Esophagus squamous epithelium (tissue), 5 donors: ENCODE results near the gene CNOT4. TPM values are rescaled to one million over a fixed set of nuclear protein-coding genes. Genes with fewer than 3 reads are reported as not detected.

Experiments
- DNase-seq: peaks from one replicate; lab custom pipeline; 2025; lab: John Stamatoyannopoulos, UW
- H3K27ac ChIP-seq, 4 donors: fragments of 200-600 bp; sonication (generic); one replicate each; pipeline ENCODE4 v1.5.1; 2016 to 2019; ENCODE audit warnings: mild to moderate bottlenecking in 1 of 4
- H3K27me3 ChIP-seq, 4 donors: fragments of 200-600 bp; sonication (generic); 1 replicate in 3 of 4; 2 replicates in 1 of 4; pipeline versions ENCODE4 v1.5.1 to v1.6.0; 2017 to 2021; ENCODE audit warnings: antibody characterized with exemption in 1 of 4
- H3K36me3 ChIP-seq, 3 donors: fragments of 200-600 bp; sonication (generic); one replicate each; pipeline ENCODE4 v1.5.1; 2016 to 2019
- H3K4me1 ChIP-seq, 3 donors: fragments of 200-600 bp; sonication (generic); one replicate each; pipeline ENCODE4 v1.5.1; 2017 to 2019
- H3K4me3 ChIP-seq, 4 donors: fragments of 200-600 bp; sonication (generic); 1 replicate in 3 of 4; 2 replicates in 1 of 4; pipeline ENCODE4 v1.5.1; 2016 to 2019; ENCODE audit warnings: mild to moderate bottlenecking in 2 of 4, moderate library complexity in 1 of 4
- H3K9me3 ChIP-seq, 3 donors: fragments of 200-600 bp; sonication (generic); one replicate each; pipeline ENCODE4 v1.5.1; 2016 to 2019
- CTCF ChIP-seq, 6 experiments: fragments of 450-650 bp in 4 of 6; fragments of 200-600 bp in 2 of 6; sonication (generic) in 2 of 6; IDR thresholded peaks; one replicate each; pipeline ENCODE4 v1.5.1; 2016 to 2019; ENCODE audit warnings: antibody characterized with exemption in 6 of 6, mild to moderate bottlenecking in 4 of 6, moderate library complexity in 4 of 6
- POLR2A ChIP-seq, 4 donors: fragments of 450-650 bp; IDR thresholded peaks; one replicate each; pipeline ENCODE4 v1.6.1; 2017; ENCODE audit warnings: antibody characterized with exemption in 4 of 4, mild to moderate bottlenecking in 4 of 4, moderate library complexity in 3 of 4
- WGBS, 2 donors: methylation state at CpG; one replicate each; pipeline ENCODE4 v1.1.5; 2018; 5-methylcytosine and 5-hydroxymethylcytosine counted together
- intact Hi-C: fragments of 100-400 bp; cut with DNase I; formaldehyde crosslinking; loops from one replicate; pipeline ENCODE4 v1.15.0; 2022
- total RNA-seq, 4 donors: library from RNA; depleted of rRNA; stranded (reverse); fragments of >200 nt; gene quantifications; one replicate each; pipeline ENCODE4 v1.1.0, GENCODE V29; 2016
- donor health status: DM: yes; HTN: yes; CAD: no.

The CNOT4 gene
- total RNA-seq, 4 donors from 2014 or later = 7.3 to 20.0 (median 14.0) TPM

GRCh38 chr7:135410543-135410942 lies 99.4 kb downstream of the CNOT4 start:
- 86 to 91% methylated on average over 3 of the region's 3 CpGs for WGBS, 2 donors

GRCh38 chr7:135409845-135410542 lies 99.9 kb downstream of the CNOT4 start:
- 98% methylated on average over 2 of the region's 2 CpGs for WGBS, 2 donors
- intact Hi-C loops = no loop called here
- H3K36me3 ChIP-seq = peaks cover 0 to 43% (median 0%) of the 10 kb centered on the region in 3 donors
- no peaks in the 10 kb centered on the region for H3K9me3 ChIP-seq
- H3K4me3 ChIP-seq = no peak overlapping the region
- no peak overlapping the region for H3K27ac ChIP-seq
- no peaks in the 10 kb centered on the region for H3K27me3 ChIP-seq
- peaks cover 0 to 12% (median 0%) of the 10 kb centered on the region in 3 donors for H3K4me1 ChIP-seq
- DNase-seq = no peak
- TF ChIP-seq POLR2A (IDR thresholded peaks at IDR 0.05) = no peak
- TF ChIP-seq CTCF (IDR thresholded peaks at IDR 0.05) = no peak

More at GRCh38 chr7:135410543-135410942, 99.4 kb downstream of the CNOT4 start:
- Histone ChIP-seq H3K4me3 (no peak overlapping the region), H3K9me3 (no peaks in the 10 kb centered on the region), H3K36me3 (peaks cover 0 to 43% (median 0%) of the 10 kb centered on the region in 3 donors), H3K4me1 (peaks cover 0 to 12% (median 0%) of the 10 kb centered on the region in 3 donors), H3K27ac (no peak overlapping the region), H3K27me3 (no peaks in the 10 kb centered on the region)
- intact Hi-C loops = no loop called here
- no peak for TF ChIP-seq POLR2A (IDR thresholded peaks at IDR 0.05)
- no peak for TF ChIP-seq CTCF (IDR thresholded peaks at IDR 0.05)
- DNase-seq = no peak

GRCh38 chr7:135407884-135408283 lies 102.0 kb downstream of the CNOT4 start:
- H3K27me3 ChIP-seq = no peaks in the 10 kb centered on the region
- peaks cover 0 to 38% (median 0%) of the 10 kb centered on the region in 3 donors for H3K36me3 ChIP-seq
- DNase-seq = no peak
- TF ChIP-seq POLR2A (IDR thresholded peaks at IDR 0.05) (no peak), CTCF (IDR thresholded peaks at IDR 0.05) (no peak)
- H3K4me3 ChIP-seq = no peak overlapping the region
- H3K27ac ChIP-seq = no peak overlapping the region
- intact Hi-C loops = no loop called here
- H3K4me1 ChIP-seq = peaks cover 0 to 10% (median 0%) of the 10 kb centered on the region in 3 donors
- H3K9me3 ChIP-seq = no peaks in the 10 kb centered on the region

- TF ChIP-seq POLR2A (IDR thresholded peaks at IDR 0.05) (no peak), CTCF (IDR thresholded peaks at IDR 0.05) (no peak)
- intact Hi-C loops = no loop called here
- peaks cover 0 to 34% (median 0%) of the 10 kb centered on the region in 3 donors for H3K36me3 ChIP-seq
- H3K4me1 ChIP-seq = peaks cover 0 to 7% (median 0%) of the 10 kb centered on the region in 3 donors
- H3K9me3 ChIP-seq = no peaks in the 10 kb centered on the region
- H3K27me3 ChIP-seq = no peaks in the 10 kb centered on the region
- WGBS, 2 donors = 87 to 91% methylated on average over 3 of the region's 3 CpGs
- H3K27ac ChIP-seq = no peak overlapping the region
- no peak for DNase-seq
- no peak overlapping the region for H3K4me3 ChIP-seq
Measured at GRCh38 chr7:135406918-135407317, 103.0 kb downstream of the CNOT4 start.

DNA sequence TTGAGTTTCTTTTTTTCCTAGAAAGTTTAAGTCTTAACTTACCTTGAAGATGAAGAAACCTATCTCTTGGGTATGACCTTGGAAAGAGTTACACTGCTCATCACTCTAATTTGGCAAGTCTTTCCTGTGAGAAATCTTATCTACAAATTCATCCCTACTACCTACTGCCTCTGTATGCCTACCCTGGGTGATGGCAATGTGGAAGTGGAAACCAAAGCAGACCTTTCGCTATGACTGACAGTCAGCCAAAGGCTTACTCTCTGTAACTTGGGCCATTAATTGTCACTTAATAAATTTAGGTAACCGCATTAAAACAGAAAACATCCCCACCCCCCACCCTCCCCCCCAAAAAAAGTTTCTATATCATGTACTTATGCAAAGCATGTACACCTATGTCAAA lies 103.9 kb downstream of the CNOT4 start:
- no peaks in the 10 kb centered on the region for H3K27me3 ChIP-seq
- H3K4me3 ChIP-seq = no peak overlapping the region
- DNase-seq = no peak
- 90 to 100% methylated on average over 2 of the region's 2 CpGs for WGBS, 2 donors
- peaks cover 0 to 7% (median 0%) of the 10 kb centered on the region in 3 donors for H3K4me1 ChIP-seq
- H3K36me3 ChIP-seq = peaks cover 0 to 34% (median 0%) of the 10 kb centered on the region in 3 donors
- intact Hi-C loops = no loop called here
- no peaks in the 10 kb centered on the region for H3K9me3 ChIP-seq
- no peak overlapping the region for H3K27ac ChIP-seq
- TF ChIP-seq POLR2A (IDR thresholded peaks at IDR 0.05) (no peak), CTCF (IDR thresholded peaks at IDR 0.05) (no peak)
